WTC11 (cell line): ENCODE results near the gene GIMAP2. TPM values are rescaled to one million over a fixed set of nuclear protein-coding genes. Genes with fewer than 3 reads are reported as not detected.
"Not testable (repeated sequence)": the region's sequence is repeated elsewhere in the genome, so short reads cannot be mapped to it uniquely, and the experiment has no call there.

Experiments
- ATAC-seq: fragments of 200-7000 bp; cut with Tn5 transposase; 2 replicates; pipeline ENCODE4 v1.10.0; 2021; ENCODE audit warnings: mild to moderate bottlenecking, moderate library complexity
- CTCF ChIA-PET: fragments of 300-600 bp; sonication (Branson Sonifier 250); formaldehyde crosslinking; loops from one replicate; lab custom pipeline; 2021; ENCODE audit warnings: antibody characterized with exemption; lab: Charles Lee
- POLR2A ChIA-PET: fragments of 350-600 bp; sonication (Branson Sonifier 250); formaldehyde crosslinking; loops from one replicate; lab custom pipeline; 2021; ENCODE audit warnings: antibody characterized with exemption; lab: Charles Lee
- DNase-seq: peaks from one replicate; pipeline ENCODE4 v3.0.0; 2021; ENCODE audit warnings: low spot score
- H3K27ac Mint-ChIP-seq: 2 replicates; pipeline ENCODE4 v1.8.0; 2021; ENCODE audit warnings: mixed read lengths
- H3K27me3 Mint-ChIP-seq: 2 replicates; pipeline ENCODE4 v1.8.0; 2021; ENCODE audit warnings: low read depth, mild to moderate bottlenecking, moderate library complexity, mixed read lengths
- H3K36me3 Mint-ChIP-seq: 2 replicates; pipeline ENCODE4 v1.8.0; 2021; ENCODE audit warnings: mixed read lengths
- H3K4me1 Mint-ChIP-seq: 2 replicates; pipeline ENCODE4 v1.8.0; 2022; ENCODE audit warnings: mixed read lengths
- H3K4me3 Mint-ChIP-seq: 2 replicates; pipeline ENCODE4 v1.8.0; 2021; ENCODE audit warnings: mild to moderate bottlenecking, moderate library complexity, mixed read lengths
- H3K9me3 Mint-ChIP-seq: 2 replicates; pipeline ENCODE4 v1.8.0; 2021; ENCODE audit warnings: mixed read lengths
- ATF1 ChIP-seq: sonication (generic); formaldehyde crosslinking; IDR thresholded peaks from 2 replicates; pipeline ENCODE4 v1.8.1; 2023; ENCODE audit warnings: mild to moderate bottlenecking, moderate library complexity, missing genetic modification reagents
- CREB1 ChIP-seq: sonication (generic); formaldehyde crosslinking; IDR thresholded peaks from 2 replicates; pipeline ENCODE4 v1.8.0; 2023; ENCODE audit warnings: mild to moderate bottlenecking, missing genetic modification reagents
- E2F1 ChIP-seq: sonication (generic); formaldehyde crosslinking; IDR thresholded peaks from 2 replicates; pipeline ENCODE4 v1.8.0; 2022; ENCODE audit warnings: mild to moderate bottlenecking, missing genetic modification reagents
- ERG ChIP-seq: fragments of 250-450 bp; sonication (Bioruptor Pico); IDR thresholded peaks from 2 replicates; pipeline ENCODE4 v1.8.0; 2021; ENCODE audit warnings: mild to moderate bottlenecking
- ETV6 ChIP-seq: sonication (generic); formaldehyde crosslinking; IDR thresholded peaks from 2 replicates; pipeline ENCODE4 v1.8.1; 2022; ENCODE audit warnings: mild to moderate bottlenecking, missing genetic modification reagents
- FOXK1 ChIP-seq: sonication (generic); formaldehyde crosslinking; IDR thresholded peaks from 2 replicates; pipeline ENCODE4 v1.8.0; 2022; ENCODE audit warnings: mild to moderate bottlenecking, moderate library complexity, missing genetic modification reagents
- FOXP4 ChIP-seq: sonication (generic); formaldehyde crosslinking; IDR thresholded peaks from 2 replicates; pipeline ENCODE4 v1.8.0; 2022; ENCODE audit warnings: mild to moderate bottlenecking, missing genetic modification reagents
- GRHL2 ChIP-seq: fragments of 250-450 bp; sonication (Bioruptor Pico); IDR thresholded peaks from 2 replicates; pipeline ENCODE4 v1.8.0; 2022; ENCODE audit warnings: mild to moderate bottlenecking, moderate library complexity; ENCODE audit not compliant: insufficient replicate concordance, severe bottlenecking
- GTF2I ChIP-seq: fragments of 250-450 bp; sonication (Bioruptor Pico); conservative IDR thresholded peaks from 2 replicates; pipeline ENCODE4 v1.4.0; 2021; ENCODE audit warnings: mild to moderate bottlenecking
- MXD4 ChIP-seq: fragments of 250-450 bp; sonication (Bioruptor Pico); IDR thresholded peaks from 2 replicates; pipeline ENCODE4 v1.8.0; 2021; ENCODE audit warnings: mild to moderate bottlenecking, moderate library complexity, borderline replicate concordance
- NFATC4 ChIP-seq: fragments of 250-450 bp; sonication (Bioruptor Pico); IDR thresholded peaks from 2 replicates; pipeline ENCODE4 v1.9.0; 2021; ENCODE audit warnings: mild to moderate bottlenecking
- NR3C1 ChIP-seq: sonication (generic); formaldehyde crosslinking; conservative IDR thresholded peaks from 2 replicates; pipeline ENCODE4 v1.8.1; 2023; ENCODE audit warnings: low read depth, mild to moderate bottlenecking, missing genetic modification reagents
- PRRX2 ChIP-seq: fragments of 250-450 bp; sonication (Bioruptor Pico); IDR thresholded peaks from 2 replicates; pipeline ENCODE4 v1.8.0; 2021; ENCODE audit warnings: mild to moderate bottlenecking
- RELA ChIP-seq: sonication (generic); formaldehyde crosslinking; IDR thresholded peaks from 2 replicates; pipeline ENCODE4 v1.8.1; 2022; ENCODE audit warnings: missing genetic modification reagents, mild to moderate bottlenecking, borderline replicate concordance
- SP1 ChIP-seq: sonication (generic); formaldehyde crosslinking; conservative IDR thresholded peaks from 2 replicates; pipeline ENCODE4 v1.8.1; 2022; ENCODE audit warnings: missing genetic modification reagents
- TCF7 ChIP-seq: sonication (generic); formaldehyde crosslinking; IDR thresholded peaks from 2 replicates; pipeline ENCODE4 v1.8.0; 2022; ENCODE audit warnings: mild to moderate bottlenecking, low read depth, missing genetic modification reagents, moderate library complexity
- TEAD4 ChIP-seq: sonication (generic); formaldehyde crosslinking; IDR thresholded peaks from 2 replicates; pipeline ENCODE4 v1.8.0; 2022; ENCODE audit warnings: mild to moderate bottlenecking, missing genetic modification reagents
- ZBTB21 ChIP-seq: sonication (generic); formaldehyde crosslinking; IDR thresholded peaks from 2 replicates; pipeline ENCODE4 v1.8.1; 2023; ENCODE audit warnings: mild to moderate bottlenecking, missing genetic modification reagents, borderline replicate concordance
- ZNF219 ChIP-seq: sonication (generic); formaldehyde crosslinking; IDR thresholded peaks from 2 replicates; pipeline ENCODE4 v1.8.0; 2023; ENCODE audit warnings: missing genetic modification reagents, mild to moderate bottlenecking, borderline replicate concordance
- ZNF317 ChIP-seq: sonication (generic); formaldehyde crosslinking; IDR thresholded peaks from 2 replicates; pipeline ENCODE4 v1.8.1; 2023; ENCODE audit warnings: low read depth, mild to moderate bottlenecking, moderate library complexity, missing genetic modification reagents, borderline replicate concordance
- ZNF396 ChIP-seq: fragments of 250-450 bp; sonication (Bioruptor Pico); IDR thresholded peaks from 2 replicates; pipeline ENCODE4 v1.8.0; 2021; ENCODE audit warnings: mild to moderate bottlenecking, moderate library complexity, borderline replicate concordance
- ZNF532 ChIP-seq: fragments of 250-450 bp; sonication (Bioruptor Pico); IDR thresholded peaks from 2 replicates; pipeline ENCODE4 v1.9.0; 2021; ENCODE audit warnings: mild to moderate bottlenecking, borderline replicate concordance
- total RNA-seq: library from RNA; stranded (reverse); gene quantifications from 3 replicates; pipeline ENCODE4 v1.2.3, GENCODE V29; 2021

GIMAP2 gene
- total RNA-seq, 1 experiment from 2014 or later: 0.15 TPM

GRCh38 chr7:150668977-150669376 lies 16.5 kb upstream of the GIMAP2 start:
- Mint-ChIP-seq H3K9me3 (peaks cover 20% of the 10 kb centered on the region), H3K4me1 (no peaks in the 10 kb centered on the region), H3K4me3 (no peak overlapping the region), H3K27ac (no peak overlapping the region), H3K36me3 (peaks cover 2% of the 10 kb centered on the region; the same call in 1 of the 2 replicates), H3K27me3 (peaks cover 43% of the 10 kb centered on the region)
- ATAC-seq (no peak), DNase-seq (no peak)
- TF ChIP-seq MXD4 (CRISPR knock-in tag) (no peak), NFATC4 (CRISPR knock-in tag) (no peak), ZNF532 (CRISPR knock-in tag) (no peak), ZNF219 (CRISPR knock-in tag) (no peak), RELA (CRISPR knock-in tag) (no peak), FOXP4 (CRISPR knock-in tag) (no peak), ZBTB21 (no peak), SP1 (CRISPR knock-in tag) (no peak), NR3C1 (CRISPR knock-in tag) (no peak)
- ChIA-PET POLR2A (no interaction called here), CTCF (no interaction called here)

GRCh38 chr7:150671798-150672585 lies 13.5 kb upstream of the GIMAP2 start:
- CTCF ChIA-PET, POLR2A ChIA-PET: not testable (repeated sequence)

GRCh38 chr7:150675714-150676113 lies 9.8 kb upstream of the GIMAP2 start:
- CTCF ChIA-PET: no interaction called here
- no peak for TF ChIP-seq TEAD4 (CRISPR knock-in tag)
- TF ChIP-seq CREB1 (CRISPR knock-in tag): no peak
- TF ChIP-seq MXD4 (CRISPR knock-in tag): no peak
- TF ChIP-seq GRHL2 (CRISPR knock-in tag): no peak
- TF ChIP-seq ETV6 (CRISPR knock-in tag): no peak
- TF ChIP-seq ZNF396 (CRISPR knock-in tag): no peak
- no peak for TF ChIP-seq FOXK1 (CRISPR knock-in tag)
- no peak for TF ChIP-seq ZNF317 (CRISPR knock-in tag)
- no peak for TF ChIP-seq TCF7 (CRISPR knock-in tag)
- no peak for TF ChIP-seq ATF1 (CRISPR knock-in tag)
- TF ChIP-seq GTF2I: no peak
- TF ChIP-seq E2F1 (CRISPR knock-in tag): no peak
- TF ChIP-seq PRRX2 (CRISPR knock-in tag): no peak
- no peak for TF ChIP-seq ZBTB21
- no peak for TF ChIP-seq ERG (CRISPR knock-in tag)

More at GRCh38 chr7:150671798-150672585, 13.5 kb upstream of the GIMAP2 start:
- not testable (repeated sequence) for ATAC-seq, DNase-seq, H3K4me1 Mint-ChIP-seq, H3K27ac Mint-ChIP-seq, H3K4me3 Mint-ChIP-seq, H3K36me3 Mint-ChIP-seq
- H3K9me3 Mint-ChIP-seq: peaks cover 24% of the 10 kb centered on the region
- peaks cover 39% of the 10 kb centered on the region for H3K27me3 Mint-ChIP-seq

More at GRCh38 chr7:150675714-150676113, 9.8 kb upstream of the GIMAP2 start:
- H3K9me3 Mint-ChIP-seq: peaks cover 35% of the 10 kb centered on the region
- H3K4me1 Mint-ChIP-seq: peaks cover 5% of the 10 kb centered on the region
- H3K4me3 Mint-ChIP-seq: no peak overlapping the region
- H3K36me3 Mint-ChIP-seq: peaks cover 6% of the 10 kb centered on the region; the same call in 1 of the 2 replicates
- no peak for ATAC-seq
- H3K27me3 Mint-ChIP-seq: peaks cover 35% of the 10 kb centered on the region
- DNase-seq: no peak
- POLR2A ChIA-PET: no interaction called here
- no peak overlapping the region for H3K27ac Mint-ChIP-seq
